NCI-H2227 (cell line): Measurements from ENCODE around the gene N4BP3.
"Not testable (repeated sequence)": the region's sequence is repeated elsewhere in the genome, so short reads cannot be mapped to it uniquely, and the experiment has no call there.

Experiments
- DNase-seq: peaks from one replicate; lab custom pipeline; 2025; ENCODE audit not compliant: unreplicated experiment; lab: John Stamatoyannopoulos, UW

N4BP3 gene

DNA sequence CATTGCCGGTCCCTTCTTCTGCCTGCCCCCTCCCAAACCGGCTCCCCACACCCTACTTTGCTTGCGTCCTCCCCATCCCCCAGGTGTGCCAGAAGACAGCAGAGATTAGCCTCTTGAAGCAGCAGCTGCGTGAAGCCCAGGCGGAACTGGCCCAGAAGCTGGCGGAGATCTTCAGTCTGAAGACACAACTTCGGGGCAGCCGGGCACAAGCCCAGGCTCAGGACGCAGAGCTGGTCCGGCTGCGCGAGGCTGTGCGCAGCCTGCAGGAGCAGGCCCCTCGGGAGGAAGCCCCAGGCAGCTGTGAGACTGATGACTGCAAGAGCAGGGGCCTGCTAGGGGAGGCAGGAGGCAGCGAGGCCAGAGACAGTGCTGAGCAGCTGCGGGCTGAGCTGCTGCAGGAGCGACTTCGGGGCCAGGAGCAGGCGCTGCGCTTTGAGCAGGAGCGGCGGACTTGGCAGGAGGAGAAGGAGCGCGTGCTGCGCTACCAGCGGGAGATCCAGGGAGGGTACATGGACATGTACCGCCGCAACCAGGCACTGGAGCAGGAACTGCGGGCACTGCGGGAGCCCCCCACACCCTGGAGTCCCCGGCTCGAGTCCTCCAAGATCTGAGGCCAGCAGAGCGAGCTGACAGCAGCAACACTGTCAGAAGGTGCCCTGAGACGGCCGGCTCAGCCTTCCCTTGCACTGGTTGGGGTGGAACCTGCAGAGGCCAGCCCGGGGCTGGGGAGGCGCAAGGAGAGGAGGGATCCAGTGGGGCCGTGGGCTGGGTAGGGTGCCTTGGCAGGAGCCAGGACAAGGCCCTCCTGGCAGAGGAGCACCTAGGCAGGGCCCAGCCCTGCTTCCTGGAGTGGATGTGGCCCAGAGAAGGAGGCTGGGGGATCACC lies 8.3 kb downstream of the N4BP3 start:
- DNase-seq: peak; percentile 23

DNA sequence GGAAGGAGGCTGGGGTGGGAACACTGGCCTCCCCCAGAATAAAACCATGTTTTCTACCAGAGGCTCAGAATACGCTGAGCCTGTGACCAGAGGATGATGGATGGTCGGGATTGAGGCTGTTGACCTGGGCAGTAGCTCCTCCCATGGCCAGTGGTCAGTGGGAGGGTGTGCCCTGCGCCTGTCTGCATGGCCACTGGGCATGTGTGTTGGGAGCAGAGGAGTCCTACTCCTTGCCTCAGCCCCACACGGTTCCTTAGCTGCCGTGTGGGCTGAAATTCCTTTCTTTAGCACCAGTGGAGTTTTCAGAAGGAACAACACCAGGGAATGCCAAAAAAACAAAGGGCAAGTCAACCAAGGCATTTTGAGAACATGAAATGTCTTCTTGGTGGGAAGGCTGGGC lies 9.0 kb downstream of the N4BP3 start:
- no peak for DNase-seq

DNA sequence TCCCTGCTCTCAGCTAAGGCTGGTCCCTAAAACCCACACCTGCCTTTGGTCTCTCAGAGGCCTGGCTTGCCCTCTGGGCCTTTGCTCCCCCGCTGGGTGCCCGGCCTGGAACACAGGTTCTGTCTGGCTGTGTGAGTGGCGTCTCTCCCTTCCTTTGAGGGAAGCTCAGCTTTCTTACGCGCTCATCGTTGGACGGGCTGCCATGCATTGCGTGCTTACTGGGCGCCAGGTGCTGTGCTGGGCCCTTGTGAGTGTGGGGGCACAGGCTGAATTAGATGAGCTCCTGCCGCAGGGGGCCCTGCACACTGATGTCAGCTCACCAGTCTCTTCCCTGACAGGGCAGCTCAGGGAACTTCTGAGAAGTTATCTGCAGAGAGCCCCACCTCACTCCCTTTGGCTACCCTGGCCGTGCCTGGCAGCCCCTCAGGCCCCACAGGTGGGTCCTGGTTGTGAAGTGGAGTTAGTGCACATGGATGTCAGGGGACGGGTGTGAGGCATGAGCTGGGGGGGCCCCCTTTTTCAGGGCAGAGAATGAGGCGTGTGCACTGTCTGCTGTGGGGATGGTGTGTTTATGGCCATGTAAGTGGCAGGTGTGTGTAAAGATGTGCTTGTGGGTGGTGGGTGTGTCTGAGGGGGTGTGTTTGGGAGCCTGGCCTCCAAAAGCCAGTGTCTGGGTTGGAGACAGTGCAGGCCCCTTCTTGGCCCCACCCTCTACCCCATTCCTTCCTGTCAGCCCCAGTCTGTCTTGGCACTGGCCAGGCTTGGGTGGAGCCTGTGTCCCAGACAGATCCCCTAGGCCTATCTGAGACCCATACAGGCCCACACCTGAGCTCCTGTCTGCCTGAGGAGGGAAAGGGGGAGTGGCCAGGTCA lies 10.0 kb downstream of the N4BP3 start:
- no peak for DNase-seq

DNA sequence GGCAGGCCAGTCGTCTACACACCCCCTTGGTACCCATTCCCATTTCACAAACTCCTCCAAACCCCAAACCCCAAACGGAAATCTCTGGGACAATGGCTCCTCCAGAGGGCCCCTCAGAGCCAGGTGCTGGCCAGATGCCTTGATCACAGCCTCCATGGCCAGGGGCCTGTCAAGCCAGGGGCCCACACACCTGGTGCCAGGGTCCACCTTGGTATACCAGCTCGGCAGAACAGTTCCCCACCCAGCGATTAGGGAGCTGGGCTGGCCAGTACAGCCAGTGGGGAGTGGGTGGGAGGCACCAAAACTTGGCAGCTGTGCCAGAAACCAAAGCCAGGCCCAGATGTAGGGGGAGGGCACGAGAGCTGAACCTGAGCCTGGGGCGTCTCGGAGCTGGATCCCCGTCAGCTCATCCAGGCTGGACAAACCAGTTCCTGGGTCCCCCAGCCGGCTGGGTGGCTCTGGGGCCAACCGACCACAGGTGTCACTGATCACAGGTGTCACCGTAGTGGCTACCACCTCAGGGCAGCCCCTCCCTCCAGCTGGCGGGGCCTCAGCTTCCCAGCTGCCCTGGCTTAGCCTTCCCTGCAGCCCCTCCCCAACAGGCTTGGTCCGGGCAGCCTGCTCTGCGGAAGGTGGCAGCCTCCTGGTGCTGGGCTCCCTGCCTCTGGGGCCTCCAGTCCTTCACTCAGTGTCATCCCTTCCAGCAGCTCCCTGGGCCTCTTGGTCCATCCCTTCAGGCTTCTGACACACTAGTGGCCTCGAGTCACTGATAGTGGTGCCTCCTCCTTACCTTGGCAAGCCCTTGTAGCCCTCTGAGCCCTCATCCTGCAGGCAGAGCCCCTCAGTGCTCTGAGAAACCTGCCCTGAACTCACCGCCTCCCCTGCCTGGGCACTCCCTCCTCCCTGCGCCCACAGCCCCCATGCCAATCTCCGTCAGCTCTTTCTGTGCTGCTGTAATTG lies 10.9 kb downstream of the N4BP3 start:
- no peak for DNase-seq

DNA sequence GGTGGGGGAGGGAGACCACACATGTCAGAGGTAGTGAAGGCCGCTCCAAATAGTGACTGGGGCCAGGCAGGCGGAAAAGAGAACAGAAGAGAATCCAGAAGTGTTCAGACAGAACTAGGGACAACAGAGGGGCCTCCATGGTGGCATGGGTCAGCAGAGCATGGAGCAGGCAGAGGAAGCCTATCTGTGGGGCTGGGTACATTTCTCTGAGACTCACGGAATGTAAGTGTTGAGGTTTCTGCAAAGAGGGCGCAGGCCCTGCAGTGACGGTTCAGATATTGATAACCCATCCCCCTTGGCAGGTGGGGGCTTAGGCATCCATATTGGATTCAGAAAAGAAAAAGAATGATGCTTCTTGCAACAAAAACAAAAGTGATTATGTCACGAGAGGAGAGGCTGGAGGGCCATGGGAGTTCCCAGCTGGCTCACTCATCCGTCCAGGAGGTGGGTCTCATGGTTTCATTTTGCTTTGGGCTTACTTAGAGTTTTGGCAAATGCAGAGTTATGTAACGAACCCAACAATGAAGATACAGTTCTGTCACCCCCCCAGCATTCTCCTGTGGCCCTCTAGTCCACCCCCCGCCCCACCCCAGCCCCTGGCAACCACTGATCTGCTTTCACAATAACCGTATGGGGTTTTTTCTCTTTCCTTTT lies 12.0 kb downstream of the N4BP3 start:
- DNase-seq: no peak

- no peak for DNase-seq
Observed at GRCh38 chr5:178126556-178126955, 13.2 kb downstream of the N4BP3 start.

DNA sequence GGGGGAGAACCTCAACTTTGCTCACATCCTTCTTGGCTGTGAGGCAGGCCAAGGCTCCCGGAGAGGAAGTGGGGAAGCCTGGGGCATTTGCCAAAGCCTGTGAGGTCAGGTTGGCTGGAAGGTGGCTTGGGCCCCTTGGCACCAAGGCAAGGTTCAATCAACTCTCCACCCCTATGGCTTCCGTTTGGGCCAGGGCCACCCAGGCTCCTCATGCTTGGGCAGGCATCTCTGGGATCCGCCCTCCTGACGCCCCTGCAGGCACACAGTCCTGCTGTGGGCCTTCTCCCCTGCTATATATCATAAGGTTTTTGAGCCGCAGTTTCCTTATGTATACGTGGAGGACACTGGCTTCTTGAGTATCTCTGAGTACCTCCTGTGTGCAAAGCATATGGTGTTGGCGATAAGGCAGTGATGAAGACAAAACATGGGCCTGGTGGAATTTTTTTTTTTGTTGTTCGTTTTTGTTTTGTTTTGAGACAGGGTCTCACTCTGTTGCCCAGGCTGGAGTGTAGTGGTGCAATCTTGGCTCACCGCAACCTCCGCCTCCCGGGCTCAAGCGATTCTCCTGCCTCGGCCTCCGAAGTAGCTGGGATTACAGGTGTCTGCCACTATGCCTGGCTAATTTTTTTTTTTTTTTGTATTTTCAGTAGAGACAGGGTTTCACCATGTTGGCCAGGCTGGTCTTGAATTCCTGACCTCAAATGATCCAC lies 14.1 kb downstream of the N4BP3 start:
- DNase-seq: not testable (repeated sequence)

DNA sequence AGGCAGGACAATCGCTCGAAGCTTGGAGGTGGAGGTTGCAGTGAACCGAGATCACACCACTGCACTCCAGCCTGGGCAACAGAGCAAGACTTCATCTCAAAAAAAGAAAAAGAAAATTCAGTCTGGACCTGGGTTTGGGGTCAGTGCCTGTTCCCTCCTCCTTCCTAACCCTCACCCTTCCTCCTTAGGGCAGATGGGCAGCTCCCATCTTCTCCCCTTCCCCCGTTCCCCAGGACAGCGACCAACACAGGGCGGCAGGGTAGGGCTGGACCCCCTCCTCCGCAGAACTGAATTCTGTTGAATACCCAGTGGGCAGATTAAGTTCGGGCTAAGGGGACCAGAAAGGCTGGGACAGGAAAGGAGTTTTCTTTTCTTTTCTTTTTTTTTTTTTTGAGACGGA lies 16.0 kb downstream of the N4BP3 start:
- no peak for DNase-seq

DNA sequence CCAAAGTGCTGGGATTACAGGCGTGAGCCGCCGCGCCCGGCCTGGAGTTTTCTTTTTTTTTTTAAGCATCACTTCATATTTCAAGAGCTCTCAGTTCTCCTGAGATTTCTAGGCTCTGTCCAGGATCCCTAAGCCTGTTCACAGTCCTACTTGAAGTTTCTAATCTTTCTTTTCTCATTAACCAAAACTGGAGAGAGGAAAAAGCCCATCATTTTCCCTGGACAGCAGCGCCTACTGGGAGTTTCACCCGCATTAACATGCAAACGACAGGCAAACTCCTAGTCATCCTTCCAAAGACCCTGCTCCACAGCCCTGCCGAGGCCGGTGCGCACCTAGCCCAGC lies 16.9 kb downstream of the N4BP3 start:
- DNase-seq: not testable (repeated sequence)

GRCh38 chr5:178130576-178131445 lies 17.5 kb downstream of the N4BP3 start, which contains the start of gene RMND5B:
TSS of gene RMND5B (plus strand) at chr5:178131014. CDS start at chr5:178138120, 7,106 bp downstream.
- peak; percentile 89 for DNase-seq

- DNase-seq: no peak
Observed at GRCh38 chr5:178131446-178131996, 18.2 kb downstream of the N4BP3 start.

GRCh38 chr5:178136990-178137389 lies 23.7 kb downstream of the N4BP3 start:
- no peak for DNase-seq

GRCh38 chr5:178137991-178138390 lies 24.7 kb downstream of the N4BP3 start:
- no peak for DNase-seq

DNA sequence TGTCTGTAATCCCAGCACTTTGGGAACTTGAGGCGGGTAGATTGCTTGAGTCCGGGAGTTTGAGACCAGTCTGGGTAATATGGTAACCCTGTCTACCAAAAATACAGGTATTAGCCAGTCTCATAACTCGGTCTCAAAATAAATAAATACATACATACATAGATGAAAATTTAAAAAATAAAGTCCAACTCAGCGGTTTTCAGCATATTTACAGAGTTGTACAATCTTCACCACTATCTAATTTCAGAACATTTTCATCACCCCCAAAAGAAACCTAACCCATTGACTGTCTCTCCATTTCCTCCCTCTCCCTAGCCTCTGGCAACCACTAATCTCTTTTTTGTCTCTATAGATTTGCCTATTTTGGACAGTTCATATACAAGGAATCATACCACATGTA lies 28.2 kb downstream of the N4BP3 start:
- DNase-seq: no peak

DNA sequence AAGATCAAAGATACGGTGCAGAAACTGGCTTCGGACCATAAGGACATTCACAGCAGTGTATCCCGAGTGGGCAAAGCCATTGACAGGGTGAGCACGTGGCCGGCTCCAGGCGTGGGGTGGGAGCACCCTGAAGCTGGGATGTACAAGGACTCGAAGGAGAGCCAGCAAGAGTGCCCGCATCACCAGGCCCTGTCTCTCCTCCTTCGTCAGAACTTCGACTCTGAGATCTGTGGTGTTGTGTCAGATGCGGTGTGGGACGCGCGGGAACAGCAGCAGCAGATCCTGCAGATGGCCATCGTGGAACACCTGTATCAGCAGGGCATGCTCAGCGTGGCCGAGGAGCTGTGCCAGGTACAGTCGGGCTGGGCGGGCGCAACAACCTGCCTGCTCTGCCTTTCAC lies 29.3 kb downstream of the N4BP3 start:
- no peak for DNase-seq

DNA sequence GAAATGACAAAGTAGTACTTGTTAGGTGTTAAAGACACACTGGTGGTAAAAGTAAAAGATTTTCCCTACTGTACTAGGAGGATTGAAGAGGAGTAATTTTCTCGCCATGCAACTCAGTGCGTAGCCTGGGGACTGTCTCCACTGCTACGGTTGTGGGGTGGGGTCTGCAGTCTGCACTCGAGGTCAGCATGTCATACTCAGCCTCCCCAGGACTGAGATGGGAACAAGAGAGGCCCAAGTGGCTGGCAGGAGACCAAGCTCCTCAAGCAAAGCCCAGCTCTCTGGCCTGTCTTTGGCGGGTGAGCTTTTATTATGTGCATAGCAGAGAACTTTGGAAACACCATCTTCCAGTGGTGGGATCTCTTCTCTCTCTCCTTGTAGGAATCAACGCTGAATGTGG lies 29.9 kb downstream of the N4BP3 start:
- no peak for DNase-seq

DNA sequence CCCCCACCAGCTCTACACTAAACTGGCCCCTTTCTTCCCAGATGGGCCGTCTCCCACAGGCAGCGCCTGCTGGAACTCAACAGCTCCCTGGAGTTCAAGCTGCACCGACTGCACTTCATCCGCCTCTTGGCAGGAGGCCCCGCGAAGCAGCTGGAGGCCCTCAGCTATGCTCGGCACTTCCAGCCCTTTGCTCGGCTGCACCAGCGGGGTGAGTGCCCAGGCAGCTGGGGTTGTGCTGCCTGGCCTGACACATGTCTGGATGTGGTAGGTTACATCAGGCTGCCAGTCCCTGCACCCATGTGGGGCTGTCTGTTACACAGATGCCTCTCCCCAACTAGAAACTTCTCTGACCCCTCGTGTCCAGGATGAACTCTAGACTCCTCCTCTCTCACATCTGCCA lies 30.6 kb downstream of the N4BP3 start:
- no peak for DNase-seq

- DNase-seq: peak; percentile 65
Observed at GRCh38 chr5:178145965-178146820, 32.9 kb downstream of the N4BP3 start.
